Neuronal stem cell (in vitro differentiated cells): ENCODE data around the gene BTBD9.

Experiments used
- DNase-seq: peaks from one replicate; pipeline ENCODE4 v3.0.0-alpha.2; 2013; ENCODE audit warnings: low spot score
- H2AFZ ChIP-seq: one replicate; pipeline ENCODE4 v1.6.1; 2013; ENCODE audit warnings: mild to moderate bottlenecking, low read length, inconsistent platforms
- H2AK5ac ChIP-seq: 2 replicates; pipeline ENCODE4 v1.6.1; 2013; ENCODE audit warnings: low read depth, mild to moderate bottlenecking, inconsistent platforms, low read length, moderate library complexity, mixed read lengths
- H2BK120ac ChIP-seq: 2 replicates; pipeline ENCODE4 v1.6.1; 2013; ENCODE audit warnings: low read depth, mild to moderate bottlenecking, inconsistent platforms, low read length, moderate library complexity, mixed read lengths
- H2BK12ac ChIP-seq: one replicate; pipeline ENCODE4 v1.6.1; 2013; ENCODE audit warnings: low read length, inconsistent platforms
- H2BK15ac ChIP-seq: 2 replicates; pipeline ENCODE4 v1.6.1; 2013; ENCODE audit warnings: mild to moderate bottlenecking, low read length, inconsistent platforms, mixed read lengths
- H2BK5ac ChIP-seq: one replicate; pipeline ENCODE4 v1.6.1; 2013; ENCODE audit warnings: inconsistent platforms, mild to moderate bottlenecking, low read length, moderate library complexity
- H3K14ac ChIP-seq: one replicate; pipeline ENCODE4 v1.6.1; 2013; ENCODE audit warnings: low read length, inconsistent platforms
- H3K18ac ChIP-seq: 2 replicates; pipeline ENCODE4 v1.6.1; 2013; ENCODE audit warnings: low read length, inconsistent platforms
- H3K23ac ChIP-seq: 2 replicates; pipeline ENCODE4 v1.6.1; 2013; ENCODE audit warnings: low read depth, mild to moderate bottlenecking, mixed read lengths, low read length, inconsistent platforms; ENCODE audit not compliant: poor library complexity
- H3K27ac ChIP-seq: replicated peaks from 3 replicates; pipeline ENCODE4 v1.5.1; 2013; ENCODE audit warnings: low read length, inconsistent platforms
- H3K27me3 ChIP-seq, 3 experiments: 2 replicates each; pipeline ENCODE4 v1.6.1; 2013; ENCODE audit warnings: low read length in 3 of 3, mild to moderate bottlenecking in 2 of 3, inconsistent platforms in 1 of 3, low read depth in 1 of 3, mixed read lengths in 1 of 3, moderate library complexity in 1 of 3; ENCODE audit not compliant: control insufficient read depth in 3 of 3, insufficient read depth in 3 of 3
- H3K36me3 ChIP-seq, 2 donors: replicated peaks in 1 of 2; 2 replicates each; pipeline ENCODE4 v1.6.1; 2013; ENCODE audit warnings: low read length in 2 of 2; ENCODE audit not compliant: control insufficient read depth in 2 of 2, insufficient read depth in 2 of 2
- H3K4ac ChIP-seq: 2 replicates; pipeline ENCODE4 v1.6.1; 2013; ENCODE audit warnings: inconsistent platforms, mild to moderate bottlenecking, low read length, moderate library complexity
- H3K4me1 ChIP-seq, 2 donors: 1 replicate in 1 of 2; 2 replicates in 1 of 2; pipeline ENCODE4 v1.6.1; 2013; ENCODE audit warnings: low read length in 2 of 2, low read depth in 1 of 2; ENCODE audit not compliant: control insufficient read depth in 2 of 2, insufficient read depth in 1 of 2
- H3K4me2 ChIP-seq: one replicate; pipeline ENCODE4 v1.6.1; 2013; ENCODE audit warnings: mild to moderate bottlenecking, low read length, inconsistent platforms; ENCODE audit not compliant: insufficient read depth, poor library complexity, severe bottlenecking
- H3K4me3 ChIP-seq, 2 donors: 2 replicates each; pipeline ENCODE4 v1.5.1; 2013; ENCODE audit warnings: low read length in 2 of 2, mild to moderate bottlenecking in 2 of 2, inconsistent platforms in 1 of 2, moderate library complexity in 1 of 2
- H3K79me1 ChIP-seq: one replicate; pipeline ENCODE4 v1.6.1; 2013; ENCODE audit warnings: low read depth, mild to moderate bottlenecking, inconsistent platforms, low read length, moderate library complexity
- H3K9ac ChIP-seq: one replicate; pipeline ENCODE4 v1.6.1; 2013; ENCODE audit warnings: mild to moderate bottlenecking, low read depth, low read length, inconsistent platforms; ENCODE audit not compliant: poor library complexity
- H3K9me3 ChIP-seq, 2 donors: replicated peaks in 1 of 2; 2 replicates each; pipeline versions ENCODE3 to v1.6.1; 2013; ENCODE audit warnings: low read length in 2 of 2, mild to moderate bottlenecking in 2 of 2, inconsistent platforms in 1 of 2, low read depth in 1 of 2, mixed read lengths in 1 of 2, moderate library complexity in 1 of 2; ENCODE audit not compliant: control insufficient read depth in 2 of 2, insufficient read depth in 1 of 2
- H4K8ac ChIP-seq: one replicate; pipeline ENCODE4 v1.6.1; 2013; ENCODE audit warnings: low read depth, mild to moderate bottlenecking, inconsistent platforms, low read length, moderate library complexity
- H4K91ac ChIP-seq: one replicate; pipeline ENCODE4 v1.6.1; 2013; ENCODE audit warnings: low read length, low read depth, mild to moderate bottlenecking, inconsistent platforms; ENCODE audit not compliant: poor library complexity
- WGBS, 2 donors: extraction: QIAGEN DNeasy Blood & Tissue Kit; methylation state at CpG; one replicate each; pipeline ENCODE4 v1.1.7; 2013; ENCODE audit warnings: missing lambda C conversion rate in 2 of 2, mixed read lengths in 1 of 2; ENCODE audit not compliant: insufficient read length in 2 of 2, insufficient replicate concordance in 1 of 2; ENCODE audit errors: extremely low coverage in 2 of 2; 5-methylcytosine and 5-hydroxymethylcytosine counted together

Gene BTBD9

GRCh38 chr6:38183856-38184584, 455.7 kb downstream of the BTBD9 start:
- Histone ChIP-seq H3K9me3 (no peaks in the 10 kb centered on the region), H3K4me2 (no peak overlapping the region), H2AK5ac (peak overlapping the region; percentile 51), H3K36me3 (no peaks in the 10 kb centered on the region), H3K4ac (no peak overlapping the region), H3K14ac (no peak overlapping the region), H4K91ac (no peak overlapping the region), H2BK5ac (no peak overlapping the region), H2AFZ (no peak overlapping the region), H3K4me1 (peaks cover 21 to 27% of the 10 kb centered on the region in 2 donors), H3K4me3 (peak overlapping the region in 1 of 2 donors; percentile 33), H3K79me1 (no peaks in the 10 kb centered on the region), H2BK12ac (no peak overlapping the region), H3K9ac (peak overlapping the region; percentile 38), H2BK120ac (no peak overlapping the region), H3K18ac (peak overlapping the region; percentile 29), H3K27me3 (no peaks in the 10 kb centered on the region), H3K27ac (no peak overlapping the region), H3K23ac (no peak overlapping the region), H4K8ac (no peak overlapping the region), H2BK15ac (no peak overlapping the region)
- DNase-seq = no peak
- WGBS, 2 donors = no CpG with 5 or more reads among the region's 13 CpGs

GRCh38 chr6:38182426-38182825, 457.3 kb downstream of the BTBD9 start:
- Histone ChIP-seq H3K4me3 (no peak overlapping the region), H3K36me3 (no peaks in the 10 kb centered on the region), H3K79me1 (no peaks in the 10 kb centered on the region), H2BK12ac (no peak overlapping the region), H2BK120ac (no peak overlapping the region), H2BK15ac (no peak overlapping the region), H3K14ac (no peak overlapping the region), H3K9ac (no peak overlapping the region), H3K4ac (no peak overlapping the region), H3K27me3 (no peaks in the 10 kb centered on the region), H3K23ac (peak overlapping the region; percentile 29), H3K4me1 (peaks cover 11 to 21% of the 10 kb centered on the region in 2 donors), H3K9me3 (no peaks in the 10 kb centered on the region), H3K4me2 (no peak overlapping the region), H2BK5ac (no peak overlapping the region), H2AFZ (no peak overlapping the region), H4K91ac (no peak overlapping the region), H3K27ac (no peak overlapping the region), H2AK5ac (no peak overlapping the region), H3K18ac (peak overlapping the region; percentile 50), H4K8ac (no peak overlapping the region)
- DNase-seq = no peak
- no CpG with 5 or more reads among the region's 6 CpGs for WGBS, 2 donors

- no peak overlapping the region for H3K9ac ChIP-seq
- H3K4me3 ChIP-seq = no peak overlapping the region
- no peaks in the 10 kb centered on the region for H3K27me3 ChIP-seq
- no peak overlapping the region for H2BK120ac ChIP-seq
- H3K18ac ChIP-seq = no peak overlapping the region
- H3K79me1 ChIP-seq = no peaks in the 10 kb centered on the region
- H3K14ac ChIP-seq = no peak overlapping the region
- H3K23ac ChIP-seq = no peak overlapping the region
- no CpG with 5 or more reads among the region's 12 CpGs for WGBS, 2 donors
- no peak for DNase-seq
- H2BK5ac ChIP-seq = no peak overlapping the region
- peaks cover 15 to 17% of the 10 kb centered on the region in 2 donors for H3K4me1 ChIP-seq
- no peak overlapping the region for H2AFZ ChIP-seq
- no peak overlapping the region for H3K27ac ChIP-seq
- no peak overlapping the region for H2BK15ac ChIP-seq
- no peaks in the 10 kb centered on the region for H3K9me3 ChIP-seq
- no peak overlapping the region for H4K8ac ChIP-seq
- H3K4ac ChIP-seq = no peak overlapping the region
- H3K36me3 ChIP-seq = no peaks in the 10 kb centered on the region
- no peak overlapping the region for H2AK5ac ChIP-seq
- H3K4me2 ChIP-seq = no peak overlapping the region
- no peak overlapping the region for H4K91ac ChIP-seq
- H2BK12ac ChIP-seq = no peak overlapping the region
These were observed 459.1 kb downstream of the BTBD9 start for GRCh38 chr6:38180586-38180985.

- Histone ChIP-seq H2BK12ac (no peak overlapping the region), H3K36me3 (no peaks in the 10 kb centered on the region), H2BK15ac (no peak overlapping the region), H3K4ac (no peak overlapping the region), H2AK5ac (no peak overlapping the region), H3K4me1 (peaks cover 10 to 17% of the 10 kb centered on the region in 2 donors), H3K27ac (no peak overlapping the region), H3K9ac (no peak overlapping the region), H3K14ac (no peak overlapping the region), H2BK120ac (no peak overlapping the region), H2BK5ac (no peak overlapping the region), H3K79me1 (no peaks in the 10 kb centered on the region), H3K4me2 (no peak overlapping the region), H2AFZ (no peak overlapping the region), H3K4me3 (no peak overlapping the region), H4K91ac (no peak overlapping the region), H4K8ac (no peak overlapping the region), H3K23ac (no peak overlapping the region), H3K9me3 (no peaks in the 10 kb centered on the region), H3K27me3 (no peaks in the 10 kb centered on the region), H3K18ac (peak overlapping the region; percentile 25)
- no CpG with 5 or more reads among the region's 12 CpGs for WGBS, 2 donors
- DNase-seq = no peak
These were observed 459.8 kb downstream of the BTBD9 start for GRCh38 chr6:38179794-38180430.
